HG02970 (cell line): ENCODE results near the gene NCL.
"Not testable (repeated sequence)": the region's sequence is repeated elsewhere in the genome, so short reads cannot be mapped to it uniquely, and the experiment has no call there.

ENCODE experiments used
- ATAC-seq: cut with Tn5 transposase; IDR thresholded peaks from one replicate; pipeline ENCODE4 v1.9.1; 2021; ENCODE audit warnings: mild to moderate bottlenecking, moderate library complexity, moderate number of reproducible peaks; ENCODE audit not compliant: unreplicated experiment, low FRiP score

Gene NCL

GRCh38 chr2:231431606-231432005 is 32.7 kb downstream of the NCL start:
- ATAC-seq: no peak

- not testable (repeated sequence) for ATAC-seq
Observed at GRCh38 chr2:231430437-231430836, 33.8 kb downstream of the NCL start.

- ATAC-seq: no peak
Observed at GRCh38 chr2:231429901-231430300, 34.4 kb downstream of the NCL start.

GRCh38 chr2:231429152-231429551 is 35.1 kb downstream of the NCL start:
- no peak for ATAC-seq

GRCh38 chr2:231427116-231427515 is 37.2 kb downstream of the NCL start:
- ATAC-seq: no peak

- ATAC-seq: no peak
Observed at GRCh38 chr2:231425811-231426703, 38.2 kb downstream of the NCL start.

- no peak for ATAC-seq
Observed at GRCh38 chr2:231425291-231425810, 38.9 kb downstream of the NCL start.

GRCh38 chr2:231423176-231423575 is 41.1 kb downstream of the NCL start:
- ATAC-seq: no peak

GRCh38 chr2:231422056-231422455 is 42.2 kb downstream of the NCL start:
- ATAC-seq: no peak

GRCh38 chr2:231421051-231421580 is 43.2 kb downstream of the NCL start:
- ATAC-seq: no peak

- ATAC-seq: no peak
Observed at GRCh38 chr2:231418820-231419640, 45.3 kb downstream of the NCL start.

GRCh38 chr2:231415029-231415428 is 49.3 kb downstream of the NCL start:
- no peak for ATAC-seq

GRCh38 chr2:231413921-231414476 is 50.3 kb downstream of the NCL start:
- no peak for ATAC-seq

GRCh38 chr2:231413456-231413855 is 50.8 kb downstream of the NCL start:
- no peak for ATAC-seq

GRCh38 chr2:231412618-231412963 is 51.7 kb downstream of the NCL start:
- no peak for ATAC-seq

- ATAC-seq: peak; percentile 91
Observed at GRCh38 chr2:231411831-231412617, 52.3 kb downstream of the NCL start.

GRCh38 chr2:231411237-231411636 is 53.0 kb downstream of the NCL start:
- no peak for ATAC-seq

- ATAC-seq: no peak
Observed at GRCh38 chr2:231410293-231411004, 53.8 kb downstream of the NCL start.

- no peak for ATAC-seq
Observed at GRCh38 chr2:231409776-231410175, 54.5 kb downstream of the NCL start.
